GM13976 (cell line): ENCODE data around the gene RRBP1.

Experiments used
- DNase-seq: peaks from one replicate; pipeline ENCODE4 v3.0.0; 2012; ENCODE audit warnings: low spot score
- CTCF ChIP-seq: IDR thresholded peaks from 2 replicates; pipeline ENCODE4 v1.5.1; 2012; ENCODE audit warnings: borderline replicate concordance, mild to moderate bottlenecking; ENCODE audit not compliant: insufficient read depth; ENCODE audit errors: extremely low read depth, missing control alignments, control extremely low read depth
- in situ Hi-C: fragments of 300-500 bp; cut with MboI; formaldehyde crosslinking; loops from one replicate; pipeline ENCODE4 v1.12.0; 2022; ENCODE audit warnings: low sequenced_read_pairs, mixed read lengths, inconsistent platforms; ENCODE audit not compliant: unreplicated experiment

The RRBP1 gene

GRCh38 chr20:17637985-17638640 lies 43.9 kb downstream of the RRBP1 start:
- in situ Hi-C loops = no loop called here
- TF ChIP-seq CTCF = no peak
- no peak for DNase-seq

GRCh38 chr20:17637413-17637780 lies 44.6 kb downstream of the RRBP1 start:
- DNase-seq = no peak
- in situ Hi-C loops = no loop called here
- no peak for TF ChIP-seq CTCF

GRCh38 chr20:17636523-17637412 lies 45.3 kb downstream of the RRBP1 start:
- no peak for TF ChIP-seq CTCF
- no peak for DNase-seq
- in situ Hi-C loops = no loop called here

GRCh38 chr20:17635332-17636244 lies 46.5 kb downstream of the RRBP1 start:
- TF ChIP-seq CTCF = no peak
- no peak for DNase-seq
- in situ Hi-C loops = no loop called here

GRCh38 chr20:17634661-17635331 lies 47.2 kb downstream of the RRBP1 start:
- no peak for TF ChIP-seq CTCF
- in situ Hi-C loops = no loop called here
- no peak for DNase-seq
